ENCODE data around the gene THTPA. TPM values are rescaled to one million over a fixed set of nuclear protein-coding genes. Genes with fewer than 3 reads are reported as not detected.
A peak's percentile ranks its signal among the peaks of the same experiment; 100 is the strongest.

The THTPA gene
- total and polyA plus RNA-seq, 2 of the 4 experiments (the other 2 are of a cell fraction) = 5.0 to 9.2 TPM

- TF ChIP-seq MXI1 (IDR thresholded peaks at IDR 0.05; ENCODE audit: borderline replicate concordance, low read depth, low read length) (no peak), FOS (IDR thresholded peaks at IDR 0.05; ENCODE audit: low read depth, low read length) (no peak)
Measured at GRCh38 chr14:23567186-23568020, 11.3 kb downstream of the THTPA start, which contains the start of gene AP1G2 (continued).

DNA sequence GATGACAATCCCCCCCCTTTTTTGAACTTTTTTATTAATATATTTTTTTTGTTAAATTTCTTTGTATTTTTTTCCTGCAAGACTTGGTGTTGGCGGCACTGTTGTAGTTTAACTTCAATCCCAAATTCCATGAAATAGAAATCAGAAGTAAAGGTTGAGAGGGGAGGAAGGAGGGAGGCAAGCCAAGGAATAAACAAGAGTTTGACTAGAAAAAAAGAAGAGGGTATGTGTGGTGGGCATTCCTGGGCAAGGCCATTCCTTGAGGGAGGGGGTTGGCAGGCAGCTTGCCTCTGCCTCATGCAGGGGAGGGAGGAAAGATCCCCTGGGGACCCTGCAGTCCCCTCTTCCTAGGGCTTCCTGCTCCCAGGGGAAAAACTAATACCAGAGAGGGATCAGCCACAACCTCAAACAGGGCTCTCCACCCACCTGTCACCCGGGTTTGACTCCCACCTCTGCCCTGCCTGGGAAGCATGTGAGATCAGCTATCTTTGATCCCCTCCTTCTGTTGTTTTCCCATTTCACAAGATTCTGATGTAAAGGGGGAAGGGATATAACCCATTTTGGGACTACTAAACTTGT is 12.0 kb downstream of the THTPA start:
- dilution Hi-C loops (cut with HindIII; ENCODE audit: low sequenced_read_pairs, unreplicated experiment) = no loop called here
- Histone ChIP-seq H4K20me1 (ENCODE audit: insufficient read depth, low read length) (no peaks in the 10 kb centered on the region), H4K8ac (ENCODE audit: low read depth in 2 of 2, low read length in 2 of 2) (peak overlapping the region; percentile 97 to 98), H2BK20ac (ENCODE audit: low read depth, low read length) (no peak overlapping the region), H3K36me3 (ENCODE audit: control insufficient read depth, insufficient read depth, low read length) (no peaks in the 10 kb centered on the region), H2BK5ac (ENCODE audit: low read depth, low read length, poor library complexity, severe bottlenecking) (no peak overlapping the region), H4K5ac (ENCODE audit: low read depth, low read length) (peak overlapping the region; percentile 89), H3K56ac (ENCODE audit: extremely low read depth, insufficient read depth, low read length) (no peak overlapping the region), H2AK9ac (replicated peaks; ENCODE audit: low read depth, low read length, poor library complexity) (no peak overlapping the region), H3K27ac (ENCODE audit: insufficient read depth, low read length) (no peak overlapping the region), H4K91ac (ENCODE audit: insufficient read depth, low read depth, low read length) (no peak overlapping the region), H3K4me1 (ENCODE audit: control insufficient read depth, insufficient read depth, low read length) (peaks cover 2% of the 10 kb centered on the region; the same call in 1 of the 2 replicates), H3K4me3 (ENCODE audit: insufficient read depth, low read depth, low read length) (peak overlapping the region; percentile 63; the same call in 1 of the 2 replicates), H3K79me1 (ENCODE audit: low read depth in 1 of 2, low read length in 2 of 2) (no peaks in the 10 kb centered on the region; a peak in 1 of 4 replicates), H2AFZ (replicated peaks; ENCODE audit: low read length, poor library complexity) (peak overlapping the region; percentile 94), H2AK5ac (ENCODE audit: low read depth, low read length) (no peak overlapping the region), H3K9me3 (ENCODE audit: control insufficient read depth, insufficient read depth, low read length) (no peaks in the 10 kb centered on the region), H3K9ac (ENCODE audit: low read depth, low read length) (peak overlapping the region; percentile 34), H2BK120ac (ENCODE audit: low read depth, low read length) (no peak overlapping the region), H3K4me2 (ENCODE audit: low read depth, low read length) (peak overlapping the region; percentile 92), H3K14ac (replicated peaks; ENCODE audit: low read depth, low read length) (no peak overlapping the region), H3K4ac (ENCODE audit: low read depth, low read length) (0 out of 2 replicates have a peak overlapping the region, but pooled peaks have one; percentile 67), H3K18ac (ENCODE audit: low read depth, low read length) (no peak overlapping the region), H3K9me1 (ENCODE audit: insufficient read depth, low read length) (peaks cover 10% of the 10 kb centered on the region; the same call in 1 of the 2 replicates), H3K27me3 (ENCODE audit: control insufficient read depth, insufficient read depth, low read length) (peaks cover 26% of the 10 kb centered on the region), H2BK15ac (ENCODE audit: low read depth, low read length) (no peak overlapping the region), H3K23ac (ENCODE audit: low read depth, low read length) (no peak overlapping the region)
- DNase-seq (no peak), ATAC-seq (ENCODE audit: low read depth) (no peak)
- in situ Hi-C loops (cut with MboI; ENCODE audit: low sequenced_read_pairs) = no loop called here
- intact Hi-C loops (cut with micrococcal nuclease) = no loop called here
- ChIA-PET CTCF (interaction anchor here (1.0 to 1.1 kb wide), 2 partner anchors 8 to 21 kb away, joined by 3 to 4 read pairs; no protein-coding TSS in a partner anchor), POLR2A (ENCODE audit: unreplicated experiment) (no interaction called here)
- no CpG with 5 or more reads among the region's 2 CpGs for WGBS, 2 experiments (ENCODE audit: extremely low coverage in 2 of 2, insufficient read length in 1 of 2)
- no TSS peak for BruUV-seq (replicated peaks)
- TF ChIP-seq SMC3 (IDR thresholded peaks at IDR 0.05; ENCODE audit: low read depth, low read length) (no peak), POLR2A (IDR thresholded peaks at IDR 0.05; ENCODE audit: low read depth, low read length) (no peak), MAFK (IDR thresholded peaks at IDR 0.05; ENCODE audit: low read depth, low read length) (no peak), RFX5 (IDR thresholded peaks at IDR 0.05; ENCODE audit: low read depth, low read length) (no peak), FOS (IDR thresholded peaks at IDR 0.05; ENCODE audit: low read depth, low read length) (no peak), RAD21 (IDR thresholded peaks at IDR 0.05; ENCODE audit: low read length) (no peak), MAZ (IDR thresholded peaks at IDR 0.05; ENCODE audit: borderline replicate concordance, low read depth, low read length) (no peak), NFE2L2 (IDR thresholded peaks at IDR 0.05; ENCODE audit: low read depth, low read length) (no peak)
- TF ChIP-seq, protein P1, sequence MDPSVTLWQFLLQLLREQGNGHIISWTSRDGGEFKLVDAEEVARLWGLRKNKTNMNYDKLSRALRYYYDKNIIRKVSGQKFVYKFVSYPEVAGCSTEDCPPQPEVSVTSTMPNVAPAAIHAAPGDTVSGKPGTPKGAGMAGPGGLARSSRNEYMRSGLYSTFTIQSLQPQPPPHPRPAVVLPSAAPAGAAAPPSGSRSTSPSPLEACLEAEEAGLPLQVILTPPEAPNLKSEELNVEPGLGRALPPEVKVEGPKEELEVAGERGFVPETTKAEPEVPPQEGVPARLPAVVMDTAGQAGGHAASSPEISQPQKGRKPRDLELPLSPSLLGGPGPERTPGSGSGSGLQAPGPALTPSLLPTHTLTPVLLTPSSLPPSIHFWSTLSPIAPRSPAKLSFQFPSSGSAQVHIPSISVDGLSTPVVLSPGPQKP (IDR thresholded peaks at IDR 0.05; ENCODE audit: borderline replicate concordance, low read depth, low read length) = no peak
- TF ChIP-seq, protein P2, sequence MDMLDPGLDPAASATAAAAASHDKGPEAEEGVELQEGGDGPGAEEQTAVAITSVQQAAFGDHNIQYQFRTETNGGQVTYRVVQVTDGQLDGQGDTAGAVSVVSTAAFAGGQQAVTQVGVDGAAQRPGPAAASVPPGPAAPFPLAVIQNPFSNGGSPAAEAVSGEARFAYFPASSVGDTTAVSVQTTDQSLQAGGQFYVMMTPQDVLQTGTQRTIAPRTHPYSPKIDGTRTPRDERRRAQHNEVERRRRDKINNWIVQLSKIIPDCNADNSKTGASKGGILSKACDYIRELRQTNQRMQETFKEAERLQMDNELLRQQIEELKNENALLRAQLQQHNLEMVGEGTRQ (IDR thresholded peaks at IDR 0.05; ENCODE audit: low read depth, low read length) = no peak

Measured in IMR-90 (cell line).